HG03139 (cell line): ENCODE data around the gene MED23.

Source experiments
- ATAC-seq: cut with Tn5 transposase; IDR thresholded peaks from one replicate; pipeline ENCODE4 v1.9.1; 2021; ENCODE audit not compliant: unreplicated experiment

MED23 gene

GRCh38 chr6:131523988-131524673 is 103.9 kb downstream of the MED23 start:
- no peak for ATAC-seq
